Measurements from ENCODE around the gene GNA15.
"Not testable (repeated sequence)": the region's sequence is repeated elsewhere in the genome, so short reads cannot be mapped to it uniquely, and the experiment has no call there.

The GNA15 gene

DNA sequence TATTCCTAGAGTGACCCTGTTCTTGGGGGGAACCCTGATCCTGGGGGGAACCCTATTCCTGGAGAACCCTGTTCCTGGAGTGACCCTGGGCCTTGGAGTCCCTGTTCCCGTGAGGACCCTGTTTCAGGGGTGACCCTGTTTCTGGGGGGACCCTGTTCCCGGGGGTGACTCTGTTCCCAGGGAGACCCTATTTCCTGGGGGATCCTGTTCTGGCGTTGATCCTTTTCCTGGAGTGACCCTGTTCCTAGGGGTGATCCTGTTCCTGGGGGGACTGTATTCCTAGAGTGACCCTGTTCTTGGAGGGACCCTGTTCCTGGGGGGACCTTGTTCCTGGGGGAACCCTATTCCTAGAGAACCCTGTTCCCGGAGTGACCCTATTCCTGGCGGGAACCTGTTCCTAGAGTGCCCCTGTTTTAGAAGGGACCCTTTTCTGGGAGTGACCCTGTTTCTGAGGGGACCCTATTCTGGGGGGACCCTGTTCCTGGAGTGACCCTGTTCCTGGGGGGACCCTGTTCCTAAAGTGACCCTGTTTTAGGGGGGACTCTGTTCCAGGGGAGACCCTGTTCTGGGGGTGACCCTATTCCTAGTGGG is 15.0 kb downstream of the GNA15 start:
- no peak for DNase-seq

DNA sequence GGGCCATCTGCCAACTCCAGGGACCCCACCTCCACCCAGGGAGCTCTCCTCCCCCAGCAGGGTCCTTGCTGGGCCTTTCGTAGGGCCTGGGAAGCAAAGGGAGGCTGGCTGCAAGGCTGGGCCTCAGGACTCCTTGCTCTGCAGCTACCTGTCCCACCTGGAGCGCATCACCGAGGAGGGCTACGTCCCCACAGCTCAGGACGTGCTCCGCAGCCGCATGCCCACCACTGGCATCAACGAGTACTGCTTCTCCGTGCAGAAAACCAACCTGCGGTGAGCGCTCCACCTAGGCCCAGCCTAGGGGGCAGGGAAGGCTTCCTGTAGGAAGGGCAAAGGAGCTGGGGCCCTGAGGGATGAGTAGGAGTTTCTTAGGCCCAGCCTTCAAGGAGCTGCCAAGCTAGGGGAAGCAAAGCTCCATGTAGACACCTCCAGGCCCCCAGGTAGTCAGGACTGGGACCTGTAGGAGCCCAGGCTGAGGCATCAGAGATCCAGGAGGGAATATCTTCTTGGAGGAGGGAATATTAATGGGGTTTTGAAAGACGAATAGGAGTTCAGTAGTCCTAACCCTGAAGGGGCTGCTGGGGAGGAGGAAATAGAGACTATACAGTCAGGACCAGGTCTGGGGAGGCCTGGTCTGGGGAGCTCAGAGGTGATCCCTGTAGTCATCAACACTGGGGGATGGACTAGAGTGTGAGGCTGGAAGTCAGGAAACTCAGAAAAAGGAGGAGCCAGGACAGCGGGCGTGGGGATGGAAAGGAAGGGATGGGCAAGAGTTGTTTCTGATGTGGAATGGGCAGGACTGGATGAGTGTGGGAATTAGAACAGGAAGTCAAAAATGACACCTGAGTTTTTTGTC is 16.0 kb downstream of the GNA15 start:
- DNase-seq = no peak

DNA sequence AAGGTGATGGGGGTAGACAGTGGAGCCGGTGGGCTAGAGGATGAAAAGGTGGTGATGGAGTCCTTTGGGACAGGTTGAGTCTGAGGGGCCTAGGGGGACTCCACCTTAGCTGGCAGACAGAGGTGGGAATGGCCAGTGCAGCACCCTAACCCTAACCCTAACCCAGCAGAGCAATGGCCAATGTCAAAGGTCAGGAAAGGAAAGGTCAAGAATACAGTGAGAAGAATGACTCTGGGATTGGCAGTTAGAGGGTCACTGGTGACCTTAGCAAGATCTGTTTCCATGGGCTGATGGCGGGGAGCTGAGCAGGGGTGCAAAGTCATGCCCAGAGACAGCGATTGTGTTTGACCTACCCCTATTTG is 16.6 kb downstream of the GNA15 start:
- DNase-seq = no peak

DNA sequence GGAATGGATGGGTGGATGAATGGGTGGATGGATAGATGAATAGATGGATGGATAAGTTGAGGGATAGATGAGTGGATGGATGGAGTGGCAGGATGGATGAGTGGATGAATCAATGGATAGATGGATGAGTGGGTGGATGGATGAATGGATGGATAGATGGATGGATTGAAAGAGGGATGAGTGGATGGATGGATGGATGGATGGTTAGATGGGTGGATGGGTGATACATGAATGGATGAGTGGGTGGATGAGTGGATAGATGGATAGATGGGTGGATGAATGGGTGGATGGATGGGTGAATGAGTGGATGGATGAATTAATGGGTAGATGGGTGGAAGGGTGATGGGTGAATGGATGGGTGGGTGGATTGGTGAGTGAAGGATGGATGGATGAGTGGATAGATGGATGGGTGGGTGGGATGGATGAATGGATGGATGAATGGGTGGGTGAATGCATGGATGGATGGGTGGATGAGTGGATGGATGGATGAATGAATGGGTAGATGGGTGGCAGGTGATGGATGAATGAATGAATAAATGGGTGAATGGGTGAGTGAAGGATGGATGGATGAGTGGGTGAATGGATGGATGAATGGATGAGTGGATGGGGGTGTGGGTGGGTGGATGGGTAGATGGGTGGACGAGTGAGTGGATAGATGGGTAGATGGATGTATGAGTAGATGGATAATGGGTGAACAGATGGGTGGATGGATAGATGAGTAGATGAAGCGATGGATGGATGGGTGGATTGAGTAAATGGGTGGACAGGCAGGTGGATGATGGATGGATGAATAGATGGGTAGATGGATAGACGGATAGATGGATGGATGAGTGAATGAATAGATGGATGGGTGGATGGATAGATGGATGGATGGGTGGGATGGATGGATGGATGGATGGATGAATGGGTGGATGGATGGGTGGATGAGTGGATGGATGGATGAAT is 17.7 kb downstream of the GNA15 start:
- no peak for DNase-seq

DNA sequence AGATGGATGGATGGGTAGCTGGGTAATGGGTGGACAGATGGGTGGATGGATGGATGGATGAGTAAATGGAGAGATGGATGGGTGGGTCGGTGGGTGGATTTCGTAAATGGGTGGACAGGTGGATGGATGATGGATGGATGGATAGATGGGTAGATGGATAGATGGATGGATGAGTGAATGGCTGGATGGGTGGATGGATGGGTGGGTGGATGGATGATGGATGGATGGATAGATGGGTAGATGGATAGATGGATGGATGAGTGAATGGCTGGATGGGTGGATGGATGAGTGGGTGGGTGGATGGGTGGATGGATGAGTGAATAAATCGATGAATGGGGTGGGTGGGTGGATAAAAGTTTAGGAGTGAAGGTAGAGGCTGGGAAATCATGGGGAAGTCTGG is 18.6 kb downstream of the GNA15 start:
- not testable (repeated sequence) for DNase-seq

DNA sequence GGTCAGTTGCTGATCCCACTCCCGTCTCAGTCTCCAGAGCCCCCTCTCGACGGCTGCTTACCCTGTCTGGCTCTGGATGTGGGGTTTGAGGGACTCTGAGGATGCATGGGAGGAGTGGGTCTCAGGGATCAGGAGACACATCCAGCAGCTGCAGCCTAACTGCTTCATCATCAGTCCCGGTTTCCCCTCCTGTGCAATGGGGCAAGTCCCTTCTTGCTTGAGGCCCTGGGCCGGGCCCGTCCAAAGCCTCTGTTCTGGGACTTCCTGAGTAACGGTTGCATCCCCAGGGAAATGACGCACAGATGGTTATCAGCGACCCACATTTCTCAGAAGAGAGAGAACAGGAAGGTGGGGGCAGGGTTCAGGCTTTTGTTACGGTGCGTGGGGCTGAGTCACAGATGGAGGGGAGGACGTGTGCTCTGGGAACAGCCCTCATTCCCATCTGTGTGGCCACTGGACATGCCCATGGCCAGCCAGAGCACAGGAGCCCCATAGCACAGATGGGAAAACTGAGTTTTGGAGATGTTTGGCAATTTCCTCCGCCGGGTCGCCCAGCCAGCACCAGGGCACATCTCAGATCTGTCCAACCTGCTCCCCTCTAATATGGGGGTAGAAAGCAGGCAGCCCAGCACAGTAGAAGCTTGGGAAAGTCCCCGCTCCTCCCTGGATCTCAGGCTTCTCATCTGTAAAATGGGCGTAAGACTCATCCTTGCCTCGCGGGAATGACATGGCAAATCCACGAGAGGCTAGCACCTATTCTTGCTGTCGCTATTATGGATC is 19.3 kb downstream of the GNA15 start:
- peak; percentile 88 for DNase-seq

DNA sequence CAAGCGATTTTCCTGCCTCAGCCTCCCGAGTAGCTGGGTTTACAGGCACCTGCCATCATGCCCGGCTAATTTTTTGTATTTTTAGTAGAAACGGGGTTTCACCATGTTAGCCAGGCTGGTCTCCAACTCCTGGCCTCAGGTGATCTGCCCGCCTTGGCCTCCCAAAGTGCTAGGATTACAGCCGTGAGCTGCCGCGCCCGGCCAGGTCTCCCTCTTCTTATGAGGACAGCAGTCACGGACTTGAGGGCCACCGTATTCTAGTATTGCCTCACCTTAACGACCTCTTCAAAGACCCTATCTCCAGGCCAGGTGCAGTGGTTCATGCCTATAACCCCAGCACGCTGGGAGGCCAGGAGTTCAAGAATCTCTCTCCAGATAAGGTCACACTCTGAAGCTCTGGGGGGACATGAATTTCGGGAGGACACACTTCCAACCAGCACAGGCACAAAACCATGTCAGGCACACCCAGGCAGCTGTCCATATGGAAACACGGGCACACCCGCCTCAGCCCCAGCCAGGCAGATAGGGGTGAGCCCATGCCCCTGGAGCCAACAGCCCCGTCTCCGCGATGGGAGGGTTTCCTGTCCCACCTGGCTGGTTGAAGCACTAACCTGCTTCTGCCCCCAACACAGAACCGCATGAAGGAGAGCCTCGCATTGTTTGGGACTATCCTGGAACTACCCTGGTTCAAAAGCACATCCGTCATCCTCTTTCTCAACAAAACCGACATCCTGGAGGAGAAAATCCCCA is 21.4 kb downstream of the GNA15 start:
- no peak for DNase-seq

DNA sequence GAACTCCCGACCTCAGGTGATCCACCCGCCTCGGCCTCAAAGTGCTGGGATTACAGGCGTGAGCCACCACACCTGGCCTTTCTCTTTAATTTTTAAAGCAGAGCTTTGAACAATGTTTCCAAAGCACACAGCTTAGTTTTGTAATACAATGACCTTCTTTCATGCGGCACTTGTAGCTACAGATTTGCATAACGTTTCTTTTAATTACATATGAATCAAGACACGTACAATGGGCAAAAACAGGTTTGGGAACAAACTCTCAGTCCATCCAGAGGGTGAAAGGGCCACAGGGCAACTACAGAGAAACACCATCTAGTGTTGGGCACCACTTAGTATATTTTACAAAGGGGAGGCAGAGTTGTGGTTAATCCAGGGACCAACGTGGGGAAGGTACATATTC is 23.7 kb downstream of the GNA15 start:
- no peak for DNase-seq

DNA sequence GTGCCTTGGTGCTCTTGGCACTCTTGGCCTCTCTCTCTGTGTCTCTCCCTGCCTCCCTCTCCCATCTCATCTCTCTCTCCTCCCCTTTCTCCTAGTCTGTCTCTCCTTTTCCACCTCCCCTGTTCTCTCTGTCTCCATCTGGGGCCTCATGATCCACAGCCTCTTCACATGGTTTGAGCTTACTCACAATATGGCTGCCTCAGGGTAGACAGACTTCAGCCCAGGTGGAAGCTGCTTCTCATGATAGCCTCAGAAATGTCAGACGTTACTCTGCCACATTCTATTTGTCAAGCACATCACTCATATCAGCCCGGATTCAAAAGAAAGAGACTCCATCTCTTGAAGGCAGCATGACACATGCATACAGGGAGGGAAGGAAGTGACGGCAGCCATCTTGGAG is 24.4 kb downstream of the GNA15 start:
- DNase-seq = no peak

DNA sequence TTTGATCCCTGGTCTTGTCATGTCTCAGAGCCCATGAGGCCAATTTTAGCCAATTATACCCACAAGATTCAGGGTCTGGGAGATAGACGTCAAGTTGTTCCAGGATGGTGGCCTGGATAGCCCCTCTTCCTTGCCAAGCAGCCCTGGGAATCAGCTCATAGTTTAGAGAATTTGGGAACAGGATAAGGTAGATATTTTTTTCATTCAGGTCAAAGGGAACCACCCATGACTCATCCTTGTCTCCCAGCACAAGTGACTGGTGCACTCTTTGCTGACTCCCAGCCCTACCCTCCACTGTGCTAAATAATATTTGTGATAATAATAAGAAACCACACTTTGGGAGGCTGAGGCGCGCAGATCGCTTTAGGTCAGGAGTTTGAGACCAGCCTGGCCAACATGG is 25.6 kb downstream of the GNA15 start:
- DNase-seq = no peak

DNA sequence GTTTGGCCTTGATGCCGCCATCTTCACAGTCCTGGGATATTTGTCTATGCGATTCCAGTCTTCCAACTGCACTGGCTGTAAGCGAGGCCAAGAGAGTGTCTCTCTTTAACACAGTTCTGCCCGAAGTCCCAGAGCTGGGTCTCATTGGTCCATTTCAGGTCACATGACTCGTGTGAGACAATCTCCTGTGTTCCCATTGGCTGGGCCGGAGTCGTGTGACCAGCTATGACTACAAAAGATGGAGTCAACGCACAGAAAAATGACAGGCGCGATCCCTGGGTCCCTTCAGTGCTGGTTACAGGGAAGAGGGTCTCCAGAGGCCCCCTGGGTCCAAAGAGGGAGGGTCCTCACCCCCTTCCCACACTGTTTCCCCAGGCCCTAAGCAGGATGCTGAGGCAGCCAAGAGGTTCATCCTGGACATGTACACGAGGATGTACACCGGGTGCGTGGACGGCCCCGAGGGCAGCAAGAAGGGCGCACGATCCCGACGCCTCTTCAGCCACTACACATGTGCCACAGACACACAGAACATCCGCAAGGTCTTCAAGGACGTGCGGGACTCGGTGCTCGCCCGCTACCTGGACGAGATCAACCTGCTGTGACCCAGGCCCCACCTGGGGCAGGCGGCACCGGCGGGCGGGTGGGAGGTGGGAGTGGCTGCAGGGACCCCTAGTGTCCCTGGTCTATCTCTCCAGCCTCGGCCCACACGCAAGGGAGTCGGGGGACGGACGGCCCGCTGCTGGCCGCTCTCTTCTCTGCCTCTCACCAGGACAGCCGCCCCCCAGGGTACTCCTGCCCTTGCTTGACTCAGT is 26.8 kb downstream of the GNA15 start:
- no peak for DNase-seq

DNA sequence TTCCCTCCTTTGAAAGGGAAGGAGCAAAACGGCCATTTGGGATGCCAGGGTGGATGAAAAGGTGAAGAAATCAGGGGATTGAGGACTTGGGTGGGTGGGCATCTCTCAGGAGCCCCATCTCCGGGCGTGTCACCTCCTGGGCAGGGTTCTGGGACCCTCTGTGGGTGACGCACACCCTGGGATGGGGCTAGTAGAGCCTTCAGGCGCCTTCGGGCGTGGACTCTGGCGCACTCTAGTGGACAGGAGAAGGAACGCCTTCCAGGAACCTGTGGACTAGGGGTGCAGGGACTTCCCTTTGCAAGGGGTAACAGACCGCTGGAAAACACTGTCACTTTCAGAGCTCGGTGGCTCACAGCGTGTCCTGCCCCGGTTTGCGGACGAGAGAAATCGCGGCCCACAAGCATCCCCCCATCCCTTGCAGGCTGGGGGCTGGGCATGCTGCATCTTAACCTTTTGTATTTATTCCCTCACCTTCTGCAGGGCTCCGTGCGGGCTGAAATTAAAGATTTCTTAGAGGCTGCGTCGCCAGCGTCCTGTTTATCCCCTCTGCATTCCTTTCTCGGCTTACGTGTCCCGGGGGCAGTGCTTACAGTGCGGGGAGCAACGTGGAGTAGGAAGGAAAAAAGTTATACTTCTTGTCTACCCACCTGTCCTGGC is 27.5 kb downstream of the GNA15 start:
- DNase-seq = peak; percentile 81

DNA sequence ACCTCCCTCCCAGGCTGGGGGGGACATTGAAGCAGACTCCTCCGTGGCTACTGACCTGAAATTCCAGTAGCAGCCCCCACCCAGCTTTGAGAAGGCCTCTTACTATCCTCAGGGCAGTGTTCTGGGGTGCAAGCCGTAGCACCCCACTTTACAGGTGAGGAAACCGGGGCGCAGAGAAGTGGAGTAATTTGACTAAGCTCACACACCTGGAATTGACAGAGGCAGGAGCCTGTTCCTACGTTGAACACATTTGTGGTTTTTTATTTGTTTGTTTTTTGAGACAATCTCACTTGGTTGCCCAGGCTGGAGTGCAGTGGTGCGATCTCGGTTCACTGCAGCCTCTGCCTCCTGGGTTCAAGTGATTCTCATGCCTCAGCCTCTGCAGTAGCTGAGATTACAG is 28.1 kb downstream of the GNA15 start:
- DNase-seq = no peak

DNA sequence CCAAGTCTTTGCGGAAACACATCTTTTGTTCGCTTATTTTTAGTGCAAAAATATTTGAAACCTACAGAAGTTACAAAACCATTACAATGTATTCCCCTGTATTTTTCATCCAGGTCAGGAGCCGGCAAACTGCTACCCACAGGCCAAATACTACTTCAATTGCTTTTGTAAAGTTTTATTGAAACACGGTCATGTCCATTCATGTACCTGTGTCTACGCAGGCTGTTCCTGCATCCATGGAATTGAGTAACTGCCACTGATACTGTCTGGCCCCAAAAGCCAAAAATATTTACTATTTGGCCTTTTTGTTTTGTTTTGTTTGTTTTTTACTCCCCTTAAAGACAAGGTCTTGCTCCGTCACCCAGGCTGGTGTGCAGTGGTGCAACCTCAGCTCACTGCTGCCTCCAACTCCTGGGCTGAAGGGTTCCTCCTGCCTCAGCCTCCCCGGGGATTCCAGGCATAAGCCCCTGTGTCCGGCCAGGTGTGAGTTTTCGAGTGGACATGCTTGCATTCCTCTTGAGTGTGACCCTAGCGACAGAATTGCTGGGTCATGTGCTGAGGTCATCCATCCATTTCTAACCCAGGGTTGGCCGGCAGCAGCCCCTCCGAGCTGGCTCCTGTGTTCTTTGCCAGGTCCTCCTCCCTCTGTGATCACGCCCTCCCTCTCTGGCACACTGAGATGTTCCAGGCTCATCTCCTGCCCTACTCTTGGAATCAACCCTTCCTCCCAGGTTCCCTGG is 31.9 kb downstream of the GNA15 start:
- DNase-seq = no peak

DNA sequence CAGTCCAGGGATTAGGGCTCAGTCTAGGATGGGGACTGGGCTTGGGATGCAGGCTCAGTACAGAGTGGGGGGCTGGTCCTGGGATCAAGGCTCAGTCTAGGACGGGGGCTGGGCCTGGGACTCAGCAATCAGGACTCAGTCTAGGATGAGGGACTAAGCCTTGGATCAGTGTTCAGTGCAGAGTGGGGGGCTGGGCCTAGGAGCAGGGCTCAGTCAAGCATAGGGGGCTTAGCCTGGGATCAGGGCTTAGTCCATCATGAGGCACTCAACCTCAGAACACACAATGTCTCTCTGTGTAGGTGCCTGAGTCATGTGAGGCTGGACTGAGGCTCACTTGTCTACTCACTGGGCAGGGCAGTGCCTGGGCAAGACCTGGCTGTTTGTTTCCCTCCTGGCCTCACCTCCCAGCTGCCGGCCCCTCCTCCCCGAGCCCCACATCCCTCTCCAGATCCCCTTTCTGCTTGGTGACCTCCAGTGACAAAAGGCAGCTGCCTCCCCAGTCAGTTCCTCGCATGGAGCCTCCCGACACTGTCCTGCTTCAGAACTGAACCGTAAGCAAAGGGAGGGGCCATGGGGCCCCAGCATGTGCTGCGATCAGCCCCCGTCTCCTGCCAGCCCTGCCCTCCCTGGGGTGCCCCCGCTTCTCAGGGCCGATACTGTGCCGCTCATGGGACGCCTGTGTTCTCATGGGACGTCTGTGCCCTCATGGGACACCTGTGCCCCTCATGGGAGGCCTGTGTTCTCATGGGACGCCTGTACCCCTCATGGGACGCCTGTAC is 36.2 kb downstream of the GNA15 start:
- no peak for DNase-seq

DNA sequence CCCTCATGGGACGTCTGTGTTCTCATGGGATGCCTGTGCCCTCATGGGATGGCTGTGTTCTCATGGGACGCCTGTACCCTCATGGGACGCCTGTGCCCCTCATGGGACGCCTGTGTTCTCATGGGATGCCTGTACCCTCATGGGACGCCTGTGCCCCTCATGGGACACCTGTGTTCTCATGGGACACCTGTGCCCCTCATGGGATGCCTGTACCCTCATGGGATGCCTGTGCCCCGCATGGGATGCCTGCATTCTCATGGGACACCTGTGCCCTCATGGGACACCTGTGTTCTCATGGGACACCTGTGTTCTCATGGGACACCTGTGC is 36.8 kb downstream of the GNA15 start:
- DNase-seq = not testable (repeated sequence)

DNA sequence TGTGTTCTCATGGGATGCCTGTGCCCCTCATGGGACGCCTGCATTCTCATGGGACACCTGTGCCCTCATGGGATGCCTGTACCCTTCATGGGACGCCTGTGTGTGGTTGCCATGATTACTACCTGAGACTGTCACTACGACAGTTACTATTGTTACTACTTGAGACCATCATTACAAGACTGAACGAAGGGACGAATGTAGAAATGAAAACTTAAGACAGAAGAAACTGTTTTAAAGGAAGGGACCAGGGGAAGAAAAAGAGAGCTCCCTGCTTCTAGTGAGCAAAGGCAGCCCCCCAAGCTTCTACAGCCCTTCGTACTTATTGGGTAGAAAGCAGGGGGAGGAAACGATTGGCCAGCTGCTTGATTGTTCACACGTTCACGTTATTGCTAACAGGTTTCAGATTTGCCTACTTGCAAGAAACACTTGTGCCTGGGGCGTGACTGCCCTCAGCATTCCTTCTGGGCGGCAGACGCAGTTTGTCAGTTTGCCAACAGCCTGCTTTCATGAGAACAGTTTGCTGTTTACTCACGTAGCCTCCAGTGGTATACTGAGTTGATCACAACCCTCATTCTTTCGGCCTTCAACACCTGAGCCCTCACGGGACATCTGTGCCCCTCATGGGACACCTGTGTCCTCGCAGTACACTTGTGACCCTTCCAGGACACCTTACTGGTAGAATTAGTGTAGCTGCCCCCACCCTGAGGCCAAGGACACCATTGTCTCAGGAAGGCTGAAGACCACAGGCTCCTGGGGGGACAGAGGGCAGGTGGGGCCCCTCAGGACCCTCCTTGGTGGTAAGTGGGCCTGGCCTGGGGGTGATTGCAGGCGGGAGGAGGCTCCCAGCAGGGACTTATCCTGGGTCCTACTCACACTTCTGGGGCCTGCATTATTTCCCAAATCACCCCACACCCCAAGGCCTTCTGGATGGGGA is 40.2 kb downstream of the GNA15 start:
- DNase-seq = peak; percentile 59

Measured in CD4-positive, alpha-beta T cell treated with Interleukin-6 for 4 hours (primary cell).